ENCODE measurements around the gene FZR1. TPM values are rescaled to one million over a fixed set of nuclear protein-coding genes. Genes with fewer than 3 reads are reported as not detected.

Gene FZR1
- total and polyA plus RNA-seq, 9 of the 15 experiments (the other 6 are each of a cell fraction or from before 2014, with no cell fraction given) = 0.18 to 48.0 (median 22.2) TPM

DNA sequence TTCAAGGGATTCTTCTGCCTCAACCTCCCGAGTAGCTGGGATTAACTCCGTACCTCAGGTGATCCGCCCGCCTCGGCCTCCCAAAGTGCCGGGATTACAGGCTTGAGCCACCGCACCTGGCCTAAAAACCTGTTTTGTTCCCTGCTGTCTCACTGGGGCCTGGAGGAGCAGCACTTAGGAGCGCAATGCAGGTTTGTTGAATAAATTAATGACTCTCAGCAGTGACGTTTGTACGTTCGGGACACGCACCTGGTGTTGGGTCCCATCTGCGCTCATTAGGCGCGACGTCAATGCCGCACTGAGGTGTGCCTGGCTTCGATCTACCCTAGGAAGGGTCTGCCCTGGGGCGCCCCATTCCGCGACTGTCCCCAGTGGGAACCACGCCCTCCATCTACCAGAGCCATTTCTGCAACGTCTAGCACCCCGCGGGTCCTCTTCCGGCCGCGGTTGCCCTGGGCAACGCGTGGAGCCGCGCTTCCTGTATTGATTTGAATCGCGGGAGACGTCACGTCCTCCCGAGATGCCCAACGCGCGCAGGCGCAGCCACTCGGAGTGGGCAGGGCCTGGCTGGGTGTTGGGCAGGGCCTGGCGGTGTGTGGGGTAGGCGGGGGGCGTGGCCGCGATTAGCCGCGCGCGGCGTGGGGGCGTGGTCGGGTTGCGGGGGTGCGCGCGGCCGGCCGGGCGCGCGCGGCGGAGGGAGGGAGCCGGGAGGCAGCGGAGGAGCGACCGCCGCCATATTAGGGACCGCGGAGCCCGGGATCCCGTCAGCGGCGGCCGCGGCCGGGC lies at the start of gene FZR1 (continued):
- TF ChIP-seq SRSF1 (IDR thresholded peaks at IDR 0.05; ENCODE audit: low read depth, low read length) (no peak), SMARCC2 (IDR thresholded peaks at IDR 0.05; ENCODE audit: low read depth) (peak; percentile 19; the same call in 1 of the 2 replicates), ZFPM2 (CRISPR knock-in tag; IDR thresholded peaks at IDR 0.05) (no peak), ZFP91 (CRISPR knock-in tag; IDR thresholded peaks at IDR 0.05) (no peak), POLR2AphosphoS2 (IDR thresholded peaks at IDR 0.05; ENCODE audit: low read length) (no peak), KDM2B (CRISPR knock-in tag; IDR thresholded peaks at IDR 0.05) (no peak), TAF7 (tag; IDR thresholded peaks at IDR 0.05) (peak; percentile 47; the same call in 1 of the 2 replicates), VEZF1 (CRISPR knock-in tag; IDR thresholded peaks at IDR 0.05) (peak; percentile 83), ESRRA (IDR thresholded peaks at IDR 0.05; ENCODE audit: borderline replicate concordance, low read depth) (peak; percentile 34; the same call in 1 of the 2 replicates), TAF1 (IDR thresholded peaks at IDR 0.05; ENCODE audit: control insufficient read depth, extremely low read depth, insufficient read depth, low read length, severe bottlenecking) (peak; percentile 75), SMAD1 (IDR thresholded peaks at IDR 0.05; ENCODE audit: low read depth, low read length, partially characterized antibody) (no peak), CC2D1A (IDR thresholded peaks at IDR 0.05) (no peak)
- TF ChIP-seq, protein P1, sequence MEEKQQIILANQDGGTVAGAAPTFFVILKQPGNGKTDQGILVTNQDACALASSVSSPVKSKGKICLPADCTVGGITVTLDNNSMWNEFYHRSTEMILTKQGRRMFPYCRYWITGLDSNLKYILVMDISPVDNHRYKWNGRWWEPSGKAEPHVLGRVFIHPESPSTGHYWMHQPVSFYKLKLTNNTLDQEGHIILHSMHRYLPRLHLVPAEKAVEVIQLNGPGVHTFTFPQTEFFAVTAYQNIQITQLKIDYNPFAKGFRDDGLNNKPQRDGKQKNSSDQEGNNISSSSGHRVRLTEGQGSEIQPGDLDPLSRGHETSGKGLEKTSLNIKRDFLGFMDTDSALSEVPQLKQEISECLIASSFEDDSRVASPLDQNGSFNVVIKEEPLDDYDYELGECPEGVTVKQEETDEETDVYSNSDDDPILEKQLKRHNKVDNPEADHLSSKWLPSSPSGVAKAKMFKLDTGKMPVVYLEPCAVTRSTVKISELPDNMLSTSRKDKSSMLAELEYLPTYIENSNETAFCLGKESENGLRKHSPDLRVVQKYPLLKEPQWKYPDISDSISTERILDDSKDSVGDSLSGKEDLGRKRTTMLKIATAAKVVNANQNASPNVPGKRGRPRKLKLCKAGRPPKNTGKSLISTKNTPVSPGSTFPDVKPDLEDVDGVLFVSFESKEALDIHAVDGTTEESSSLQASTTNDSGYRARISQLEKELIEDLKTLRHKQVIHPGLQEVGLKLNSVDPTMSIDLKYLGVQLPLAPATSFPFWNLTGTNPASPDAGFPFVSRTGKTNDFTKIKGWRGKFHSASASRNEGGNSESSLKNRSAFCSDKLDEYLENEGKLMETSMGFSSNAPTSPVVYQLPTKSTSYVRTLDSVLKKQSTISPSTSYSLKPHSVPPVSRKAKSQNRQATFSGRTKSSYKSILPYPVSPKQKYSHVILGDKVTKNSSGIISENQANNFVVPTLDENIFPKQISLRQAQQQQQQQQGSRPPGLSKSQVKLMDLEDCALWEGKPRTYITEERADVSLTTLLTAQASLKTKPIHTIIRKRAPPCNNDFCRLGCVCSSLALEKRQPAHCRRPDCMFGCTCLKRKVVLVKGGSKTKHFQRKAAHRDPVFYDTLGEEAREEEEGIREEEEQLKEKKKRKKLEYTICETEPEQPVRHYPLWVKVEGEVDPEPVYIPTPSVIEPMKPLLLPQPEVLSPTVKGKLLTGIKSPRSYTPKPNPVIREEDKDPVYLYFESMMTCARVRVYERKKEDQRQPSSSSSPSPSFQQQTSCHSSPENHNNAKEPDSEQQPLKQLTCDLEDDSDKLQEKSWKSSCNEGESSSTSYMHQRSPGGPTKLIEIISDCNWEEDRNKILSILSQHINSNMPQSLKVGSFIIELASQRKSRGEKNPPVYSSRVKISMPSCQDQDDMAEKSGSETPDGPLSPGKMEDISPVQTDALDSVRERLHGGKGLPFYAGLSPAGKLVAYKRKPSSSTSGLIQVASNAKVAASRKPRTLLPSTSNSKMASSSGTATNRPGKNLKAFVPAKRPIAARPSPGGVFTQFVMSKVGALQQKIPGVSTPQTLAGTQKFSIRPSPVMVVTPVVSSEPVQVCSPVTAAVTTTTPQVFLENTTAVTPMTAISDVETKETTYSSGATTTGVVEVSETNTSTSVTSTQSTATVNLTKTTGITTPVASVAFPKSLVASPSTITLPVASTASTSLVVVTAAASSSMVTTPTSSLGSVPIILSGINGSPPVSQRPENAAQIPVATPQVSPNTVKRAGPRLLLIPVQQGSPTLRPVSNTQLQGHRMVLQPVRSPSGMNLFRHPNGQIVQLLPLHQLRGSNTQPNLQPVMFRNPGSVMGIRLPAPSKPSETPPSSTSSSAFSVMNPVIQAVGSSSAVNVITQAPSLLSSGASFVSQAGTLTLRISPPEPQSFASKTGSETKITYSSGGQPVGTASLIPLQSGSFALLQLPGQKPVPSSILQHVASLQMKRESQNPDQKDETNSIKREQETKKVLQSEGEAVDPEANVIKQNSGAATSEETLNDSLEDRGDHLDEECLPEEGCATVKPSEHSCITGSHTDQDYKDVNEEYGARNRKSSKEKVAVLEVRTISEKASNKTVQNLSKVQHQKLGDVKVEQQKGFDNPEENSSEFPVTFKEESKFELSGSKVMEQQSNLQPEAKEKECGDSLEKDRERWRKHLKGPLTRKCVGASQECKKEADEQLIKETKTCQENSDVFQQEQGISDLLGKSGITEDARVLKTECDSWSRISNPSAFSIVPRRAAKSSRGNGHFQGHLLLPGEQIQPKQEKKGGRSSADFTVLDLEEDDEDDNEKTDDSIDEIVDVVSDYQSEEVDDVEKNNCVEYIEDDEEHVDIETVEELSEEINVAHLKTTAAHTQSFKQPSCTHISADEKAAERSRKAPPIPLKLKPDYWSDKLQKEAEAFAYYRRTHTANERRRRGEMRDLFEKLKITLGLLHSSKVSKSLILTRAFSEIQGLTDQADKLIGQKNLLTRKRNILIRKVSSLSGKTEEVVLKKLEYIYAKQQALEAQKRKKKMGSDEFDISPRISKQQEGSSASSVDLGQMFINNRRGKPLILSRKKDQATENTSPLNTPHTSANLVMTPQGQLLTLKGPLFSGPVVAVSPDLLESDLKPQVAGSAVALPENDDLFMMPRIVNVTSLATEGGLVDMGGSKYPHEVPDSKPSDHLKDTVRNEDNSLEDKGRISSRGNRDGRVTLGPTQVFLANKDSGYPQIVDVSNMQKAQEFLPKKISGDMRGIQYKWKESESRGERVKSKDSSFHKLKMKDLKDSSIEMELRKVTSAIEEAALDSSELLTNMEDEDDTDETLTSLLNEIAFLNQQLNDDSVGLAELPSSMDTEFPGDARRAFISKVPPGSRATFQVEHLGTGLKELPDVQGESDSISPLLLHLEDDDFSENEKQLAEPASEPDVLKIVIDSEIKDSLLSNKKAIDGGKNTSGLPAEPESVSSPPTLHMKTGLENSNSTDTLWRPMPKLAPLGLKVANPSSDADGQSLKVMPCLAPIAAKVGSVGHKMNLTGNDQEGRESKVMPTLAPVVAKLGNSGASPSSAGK (IDR thresholded peaks at IDR 0.05) = no peak
